ENCODE results near the gene SCAANT1. TPM values are rescaled to one million over a fixed set of nuclear protein-coding genes. Genes with fewer than 3 reads are reported as not detected.

The SCAANT1 gene
- total RNA-seq, 1 donor from 2014 or later, result not detected

- no peaks in the 10 kb centered on the region for H3K27me3 Mint-ChIP-seq (ENCODE audit: low read depth)
- TF ChIP-seq CTCF (conservative IDR thresholded peaks at IDR 0.05), result no peak
- H3K9me3 Mint-ChIP-seq, result no peaks in the 10 kb centered on the region
- H3K4me3 Mint-ChIP-seq, result no peak overlapping the region
- no peak overlapping the region for H3K27ac Mint-ChIP-seq (ENCODE audit: unreplicated experiment)
- peaks cover 10% of the 10 kb centered on the region for H3K36me3 Mint-ChIP-seq (ENCODE audit: low read depth)
- peaks cover 5% of the 10 kb centered on the region for H3K4me1 Mint-ChIP-seq
- no peak for DNase-seq (ENCODE audit: low read depth, low spot score)
Measured at GRCh38 chr3:63896332-63897030, 15.7 kb downstream of the SCAANT1 start.

- H3K4me3 Mint-ChIP-seq, result no peak overlapping the region
- H3K36me3 Mint-ChIP-seq (ENCODE audit: low read depth), result peaks cover 6% of the 10 kb centered on the region
- H3K27ac Mint-ChIP-seq (ENCODE audit: unreplicated experiment), result no peak overlapping the region
- H3K9me3 Mint-ChIP-seq, result no peaks in the 10 kb centered on the region
- no peak for TF ChIP-seq CTCF (conservative IDR thresholded peaks at IDR 0.05)
- H3K4me1 Mint-ChIP-seq, result peaks cover 5% of the 10 kb centered on the region
- no peak for DNase-seq (ENCODE audit: low read depth, low spot score)
- H3K27me3 Mint-ChIP-seq (ENCODE audit: low read depth), result no peaks in the 10 kb centered on the region
Measured at GRCh38 chr3:63895422-63896189, 16.6 kb downstream of the SCAANT1 start.

GRCh38 chr3:63892773-63893352 is 19.3 kb downstream of the SCAANT1 start:
- Mint-ChIP-seq H3K4me1 (peaks cover 5% of the 10 kb centered on the region), H3K36me3 (ENCODE audit: low read depth) (no peaks in the 10 kb centered on the region), H3K9me3 (no peaks in the 10 kb centered on the region), H3K27me3 (ENCODE audit: low read depth) (no peaks in the 10 kb centered on the region), H3K27ac (ENCODE audit: unreplicated experiment) (no peak overlapping the region), H3K4me3 (no peak overlapping the region)
- DNase-seq (ENCODE audit: low read depth, low spot score), result no peak
- no peak for TF ChIP-seq CTCF (conservative IDR thresholded peaks at IDR 0.05)

- Mint-ChIP-seq H3K4me3 (no peak overlapping the region), H3K4me1 (peaks cover 5% of the 10 kb centered on the region), H3K27me3 (ENCODE audit: low read depth) (no peaks in the 10 kb centered on the region), H3K36me3 (ENCODE audit: low read depth) (no peaks in the 10 kb centered on the region), H3K9me3 (no peaks in the 10 kb centered on the region), H3K27ac (ENCODE audit: unreplicated experiment) (no peak overlapping the region)
- TF ChIP-seq CTCF (conservative IDR thresholded peaks at IDR 0.05), result no peak
- no peak for DNase-seq (ENCODE audit: low read depth, low spot score)
Measured at GRCh38 chr3:63891518-63891917, 20.7 kb downstream of the SCAANT1 start.

- Mint-ChIP-seq H3K4me3 (no peak overlapping the region), H3K4me1 (no peaks in the 10 kb centered on the region), H3K9me3 (no peaks in the 10 kb centered on the region), H3K27ac (ENCODE audit: unreplicated experiment) (no peak overlapping the region), H3K36me3 (ENCODE audit: low read depth) (no peaks in the 10 kb centered on the region), H3K27me3 (ENCODE audit: low read depth) (no peaks in the 10 kb centered on the region)
- TF ChIP-seq CTCF (conservative IDR thresholded peaks at IDR 0.05), result no peak
- no peak for DNase-seq (ENCODE audit: low read depth, low spot score)
Measured at GRCh38 chr3:63886858-63887257, 25.3 kb downstream of the SCAANT1 start.
